T-cell (primary cell): ENCODE measurements around the gene SSTR3. TPM values are rescaled to one million over a fixed set of nuclear protein-coding genes. Genes with fewer than 3 reads are reported as not detected.

Source experiments
- ATAC-seq, 4 experiments: fragments of 200-7000 bp in 3 of 4; fragments of 150-1000 bp in 1 of 4; cut with Tn5 transposase; replicated peaks in 1 of 4; 1 replicate in 3 of 4; 2 replicates in 1 of 4; pipeline ENCODE4 v1.10.0; 2021; ENCODE audit warnings: moderate library complexity in 3 of 4, mild to moderate bottlenecking in 2 of 4, moderate number of reproducible peaks in 1 of 4
- CTCF ChIA-PET, 2 donors: fragments of 300-600 bp; sonication (Branson Sonifier 250); formaldehyde crosslinking; loops; one replicate each; lab custom pipeline; 2022; ENCODE audit warnings: antibody characterized with exemption in 2 of 2; lab: Charles Lee
- POLR2A ChIA-PET, 2 donors: fragments of 300-600 bp; sonication (Branson Sonifier 250); formaldehyde crosslinking; loops; one replicate each; lab custom pipeline; 2022; ENCODE audit warnings: antibody characterized with exemption in 2 of 2; lab: Charles Lee
- DNase-seq, 35 experiments: peaks; one replicate each; pipeline versions ENCODE4 v3.0.0 to v3.0.0-alpha.2; 2013 to 2023
- H3K27ac ChIP-seq: one replicate; pipeline ENCODE4 v1.5.1; 2013; ENCODE audit warnings: low read length
- H3K27me3 ChIP-seq, 2 experiments: replicated peaks in 1 of 2; 1 replicate in 1 of 2; 2 replicates in 1 of 2; pipeline versions ENCODE4 v1.6.1 to v1.7.0; 2013; ENCODE audit warnings: low read length in 1 of 2, mixed read lengths in 1 of 2; ENCODE audit not compliant: control insufficient read depth in 2 of 2, insufficient read depth in 2 of 2; ENCODE audit errors: extremely low read depth in 1 of 2
- H3K36me3 ChIP-seq, 2 donors: 1 replicate in 1 of 2; 2 replicates in 1 of 2; pipeline versions ENCODE4 v1.6.1 to v1.7.0; 2013; ENCODE audit warnings: low read length in 1 of 2; ENCODE audit not compliant: control insufficient read depth in 2 of 2, insufficient read depth in 1 of 2; ENCODE audit errors: extremely low read depth in 1 of 2
- H3K4me1 ChIP-seq, 2 experiments: 1 replicate in 1 of 2; 2 replicates in 1 of 2; pipeline versions ENCODE4 v1.6.1 to v1.7.0; 2013; ENCODE audit warnings: low read length in 2 of 2, mixed read lengths in 1 of 2; ENCODE audit not compliant: insufficient read depth in 2 of 2, control insufficient read depth in 1 of 2; ENCODE audit errors: extremely low read depth in 1 of 2
- H3K4me3 ChIP-seq, 2 donors: 1 replicate in 1 of 2; 2 replicates in 1 of 2; pipeline versions ENCODE4 v1.5.1 to v1.7.0; 2013; ENCODE audit warnings: mild to moderate bottlenecking in 2 of 2, low read length in 1 of 2, moderate library complexity in 1 of 2; ENCODE audit not compliant: control insufficient read depth in 1 of 2; ENCODE audit errors: extremely low read depth in 1 of 2
- H3K9me3 ChIP-seq: 2 replicates; pipeline ENCODE4 v1.7.0; 2013
- H3K27ac Mint-ChIP-seq, 2 donors: one replicate each; pipeline ENCODE4 v1.8.0; 2020 to 2021; ENCODE audit warnings: mild to moderate bottlenecking in 2 of 2, mixed read lengths in 2 of 2
- H3K27me3 Mint-ChIP-seq, 2 donors: one replicate each; pipeline ENCODE4 v1.8.0; 2021 to 2022; ENCODE audit warnings: mixed read lengths in 2 of 2
- H3K36me3 Mint-ChIP-seq: one replicate; pipeline ENCODE4 v1.8.0; 2021; ENCODE audit warnings: mixed read lengths
- H3K4me1 Mint-ChIP-seq, 3 donors: one replicate each; pipeline ENCODE4 v1.8.0; 2020 to 2022; ENCODE audit warnings: mixed read lengths in 3 of 3, mild to moderate bottlenecking in 1 of 3
- H3K4me3 Mint-ChIP-seq, 3 donors: one replicate each; pipeline ENCODE4 v1.8.0; 2020 to 2022; ENCODE audit warnings: mild to moderate bottlenecking in 3 of 3, mixed read lengths in 3 of 3, moderate library complexity in 3 of 3
- H3K9me3 Mint-ChIP-seq, 3 donors: one replicate each; pipeline ENCODE4 v1.8.0; 2020 to 2022; ENCODE audit warnings: mixed read lengths in 3 of 3
- WGBS: methylation state at CpG from one replicate; pipeline ENCODE4 v1.1.5; 2013; ENCODE audit warnings: missing lambda C conversion rate; ENCODE audit not compliant: insufficient coverage; 5-methylcytosine and 5-hydroxymethylcytosine counted together
- total RNA-seq, 35 experiments: library from RNA in 6 of 35; stranded (reverse) in 6 of 35; fragments of 120-200 nt in 1 of 35; gene quantifications; one replicate each; pipeline versions ENCODE4 v1.2.1 to v1.2.4 and lab custom pipeline; 2013 to 2026

The SSTR3 gene
- total RNA-seq, 5 donors from 2014 or later (not counting 1 experiment from before 2014, with no cell fraction given), result 4.6 to 8.7 (median 5.3) TPM

DNA sequence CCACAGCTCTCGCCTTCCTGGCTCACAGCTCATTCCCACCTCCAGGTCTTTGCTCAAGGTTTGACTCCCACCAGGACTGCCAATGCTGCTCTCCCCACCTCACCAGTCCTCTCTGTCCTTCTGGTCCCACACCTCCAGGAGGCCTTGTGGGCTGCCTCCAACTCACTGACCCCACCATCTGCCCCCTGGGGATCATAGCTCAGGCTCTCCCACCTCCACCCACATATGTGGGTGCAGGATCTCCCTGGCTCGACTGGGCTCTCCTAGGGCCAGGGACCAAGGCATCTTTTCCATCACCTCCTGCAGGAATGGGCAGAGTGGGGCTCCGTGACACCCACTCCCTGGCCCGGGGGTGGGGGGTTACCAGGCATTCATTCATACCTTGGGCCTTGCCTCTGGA is 13.8 kb upstream of the SSTR3 start:
- no peaks in the 10 kb centered on the region for H3K27me3 ChIP-seq
- peaks cover 12 to 69% of the 10 kb centered on the region in 2 donors for H3K36me3 ChIP-seq
- Mint-ChIP-seq H3K27ac (peak overlapping the region; percentile 90 to 98), H3K36me3 (peaks cover 43% of the 10 kb centered on the region), H3K27me3 (no peaks in the 10 kb centered on the region), H3K9me3 (peaks cover 0 to 5% (median 0%) of the 10 kb centered on the region in 3 donors), H3K4me1 (peaks cover 89 to 92% (median 90%) of the 10 kb centered on the region in 3 donors), H3K4me3 (peak overlapping the region in 1 of 3 donors; percentile 65)
- CTCF ChIA-PET, result no interaction called here
- H3K27ac ChIP-seq, result peak overlapping the region; percentile 39
- no peak for ATAC-seq
- POLR2A ChIA-PET, result interaction anchor here in 1 of 2 donors (0.6 kb wide), 1 partner anchor 49 kb away, joined by 4 read pairs; no protein-coding TSS in a partner anchor
- H3K9me3 ChIP-seq, result no peaks in the 10 kb centered on the region
- H3K4me3 ChIP-seq, result peak overlapping the region in 1 of 2 donors; percentile 2
- peaks cover 71 to 96% of the 10 kb centered on the region in 2 experiments for H3K4me1 ChIP-seq
- 82% methylated on average over 4 of the region's 4 CpGs for WGBS
- DNase-seq, result no peak

DNA sequence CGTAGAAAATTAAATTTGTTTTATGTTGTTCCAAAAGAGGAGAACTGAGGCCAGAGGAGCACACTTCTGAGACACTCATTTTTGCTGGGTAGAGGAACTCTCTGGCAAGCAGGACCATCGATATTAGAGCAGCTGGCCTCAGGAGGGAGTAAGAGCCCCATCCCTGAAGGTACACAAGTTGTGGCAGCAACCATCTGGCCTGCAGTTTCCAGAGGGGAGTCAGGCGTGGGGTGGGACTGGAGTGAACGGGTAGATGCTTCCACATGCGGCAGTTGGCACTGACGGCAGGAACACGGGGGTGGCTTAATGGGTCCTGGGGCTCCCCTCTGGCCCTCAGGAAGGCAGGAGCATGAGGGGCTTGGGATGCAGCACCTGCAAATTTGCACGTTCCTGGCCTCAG is 13.2 kb upstream of the SSTR3 start:
- POLR2A ChIA-PET, result no interaction called here
- Mint-ChIP-seq H3K27ac (peak overlapping the region; percentile 90 to 98), H3K9me3 (peaks cover 0 to 5% (median 5%) of the 10 kb centered on the region in 3 donors), H3K27me3 (no peaks in the 10 kb centered on the region), H3K4me3 (peak overlapping the region in 1 of 3 donors; percentile 65), H3K4me1 (peaks cover 89 to 92% (median 90%) of the 10 kb centered on the region in 3 donors), H3K36me3 (peaks cover 46% of the 10 kb centered on the region)
- Histone ChIP-seq H3K4me1 (peaks cover 70 to 96% of the 10 kb centered on the region in 2 experiments), H3K36me3 (peaks cover 12 to 63% of the 10 kb centered on the region in 2 donors), H3K9me3 (no peaks in the 10 kb centered on the region), H3K27me3 (no peaks in the 10 kb centered on the region), H3K4me3 (no peak overlapping the region), H3K27ac (peak overlapping the region; percentile 80)
- WGBS, result 73% methylated on average over 7 of the region's 8 CpGs
- DNase-seq, result no peak
- CTCF ChIA-PET, result no interaction called here
- ATAC-seq, result no peak

DNA sequence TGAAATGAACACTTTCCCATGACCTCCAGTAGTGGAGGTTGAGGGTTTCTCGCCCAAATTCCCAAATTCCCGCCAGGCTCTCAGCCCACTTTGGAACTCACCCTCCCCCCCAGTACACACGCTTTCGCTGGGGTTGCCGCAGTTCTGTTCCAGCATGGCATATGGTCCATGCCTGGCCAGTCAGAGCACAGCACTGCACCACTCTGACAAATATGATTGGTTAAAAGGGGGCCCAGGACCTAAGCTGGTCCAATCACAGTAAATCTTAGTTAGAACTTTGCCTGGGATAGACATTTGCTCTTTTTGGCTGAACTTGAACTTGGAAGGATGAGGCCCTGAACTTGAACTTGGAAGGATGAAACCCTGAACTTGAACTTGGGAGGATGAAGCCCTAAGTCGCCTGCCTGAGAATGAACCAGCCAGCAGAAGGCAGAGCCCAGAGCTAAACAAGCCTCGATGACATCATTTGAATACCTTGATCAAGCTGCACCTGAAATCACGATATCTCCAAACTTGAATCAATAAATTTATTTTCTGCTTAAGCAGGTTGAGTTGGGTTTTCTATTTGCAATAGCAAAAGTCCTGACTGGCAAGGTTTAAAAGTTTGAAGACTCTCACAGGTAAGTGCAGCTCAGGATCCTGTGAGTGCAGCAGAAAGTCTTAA is 12.6 kb upstream of the SSTR3 start:
- Histone ChIP-seq H3K9me3 (no peaks in the 10 kb centered on the region), H3K36me3 (peaks cover 12 to 59% of the 10 kb centered on the region in 2 donors), H3K27ac (peak overlapping the region; percentile 80), H3K4me1 (peaks cover 66 to 96% of the 10 kb centered on the region in 2 experiments), H3K27me3 (no peaks in the 10 kb centered on the region), H3K4me3 (no peak overlapping the region)
- Mint-ChIP-seq H3K36me3 (peaks cover 46% of the 10 kb centered on the region), H3K4me3 (peak overlapping the region in 2 of 3 donors; percentile 1 to 65), H3K9me3 (peaks cover 0 to 5% (median 5%) of the 10 kb centered on the region in 3 donors), H3K27ac (peak overlapping the region; percentile 90 to 98), H3K27me3 (no peaks in the 10 kb centered on the region), H3K4me1 (peaks cover 89 to 92% (median 91%) of the 10 kb centered on the region in 3 donors)
- ChIA-PET CTCF (interaction anchor here in 1 of 2 donors (2.7 kb wide), 1 partner anchor 13 kb away, joined by 7 read pairs; no protein-coding TSS in a partner anchor), POLR2A (interaction anchor here in 1 of 2 donors (0.6 kb wide), 1 partner anchor 454 kb away, joined by 3 read pairs; no protein-coding TSS in a partner anchor)
- no peak for DNase-seq
- 0% methylated on average over 1 of the region's 8 CpGs for WGBS
- no peak for ATAC-seq

DNA sequence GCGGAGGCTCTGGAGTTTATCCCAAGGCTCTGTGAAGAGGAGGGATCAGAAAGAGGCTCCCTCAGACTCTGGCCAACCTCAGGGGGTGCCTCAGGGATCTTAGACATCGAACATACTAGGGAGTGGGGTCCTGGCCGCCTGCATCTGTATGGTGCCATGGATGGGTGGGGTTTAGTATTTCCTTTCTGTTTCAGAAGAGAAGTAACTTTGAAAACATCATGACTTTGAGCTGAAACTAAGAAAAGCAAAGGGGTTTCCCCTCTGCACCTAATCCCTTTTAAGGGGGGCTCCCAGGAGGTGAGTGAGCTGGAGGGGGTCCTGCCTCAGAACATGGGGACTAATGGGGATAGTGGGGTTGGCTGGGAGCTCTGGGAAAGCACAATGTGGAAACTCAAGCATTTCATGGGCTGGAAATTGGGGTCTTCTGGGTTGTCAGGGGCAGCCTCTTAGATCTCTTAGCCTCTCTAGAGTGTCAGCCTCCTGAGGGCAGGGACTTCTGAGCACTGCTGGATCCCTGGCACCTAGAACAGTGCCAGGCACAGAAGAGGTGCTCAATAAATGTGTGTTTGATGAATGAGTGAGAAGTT is 11.8 kb upstream of the SSTR3 start:
- H3K4me3 ChIP-seq, result no peak overlapping the region
- no peaks in the 10 kb centered on the region for H3K27me3 ChIP-seq
- H3K4me1 ChIP-seq, result peaks cover 64 to 96% of the 10 kb centered on the region in 2 experiments
- peaks cover 12 to 51% of the 10 kb centered on the region in 2 donors for H3K36me3 ChIP-seq
- WGBS, result 83% methylated on average over 1 of the region's 3 CpGs
- Mint-ChIP-seq H3K27me3 (no peaks in the 10 kb centered on the region), H3K4me1 (peaks cover 89 to 92% (median 91%) of the 10 kb centered on the region in 3 donors), H3K4me3 (peak overlapping the region; percentile 14 to 65 (median 45)), H3K27ac (peak overlapping the region; percentile 90 to 98), H3K9me3 (peaks cover 0 to 5% (median 5%) of the 10 kb centered on the region in 3 donors), H3K36me3 (peaks cover 46% of the 10 kb centered on the region)
- POLR2A ChIA-PET, result no interaction called here
- DNase-seq, result peak in 1 of 35 experiments; percentile 56
- CTCF ChIA-PET, result interaction anchor here in 1 of 2 donors (2.7 kb wide), 1 partner anchor 14 kb away, joined by 7 read pairs; no protein-coding TSS in a partner anchor
- H3K9me3 ChIP-seq, result no peaks in the 10 kb centered on the region
- peak overlapping the region; percentile 80 for H3K27ac ChIP-seq
- ATAC-seq, result peak; percentile 33 to 39 (median 36)

DNA sequence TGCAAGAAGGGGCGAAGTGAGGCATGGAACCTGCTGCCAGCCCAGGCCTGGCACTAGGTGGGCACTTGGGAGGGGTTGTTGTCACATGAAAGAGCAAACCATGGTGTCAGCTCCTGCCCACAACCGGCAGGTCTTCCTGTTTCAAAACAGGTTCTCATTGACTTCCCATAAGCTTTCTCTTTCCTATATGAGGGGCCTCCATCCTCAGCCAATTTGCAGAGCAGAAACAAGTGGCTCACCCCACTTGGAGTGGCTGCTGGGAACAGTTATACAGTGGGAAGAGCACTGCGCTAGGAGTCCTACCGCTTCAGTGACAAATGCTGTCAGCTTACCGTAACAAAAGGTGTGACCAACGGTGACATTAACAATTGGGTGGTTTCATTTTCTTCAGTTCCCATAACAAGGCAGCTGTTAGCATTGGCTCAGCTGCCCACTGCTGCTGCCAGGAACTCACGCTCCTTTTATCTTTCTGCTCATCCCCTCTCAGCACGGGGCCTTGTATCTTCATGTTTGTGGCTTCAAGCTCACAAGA is 10.2 kb upstream of the SSTR3 start:
- peak overlapping the region; percentile 90 to 98 for H3K27ac Mint-ChIP-seq
- Histone ChIP-seq H3K36me3 (peaks cover 12 to 35% of the 10 kb centered on the region in 2 donors), H3K27me3 (no peaks in the 10 kb centered on the region), H3K27ac (peak overlapping the region; percentile 80), H3K9me3 (no peaks in the 10 kb centered on the region), H3K4me1 (peaks cover 61 to 96% of the 10 kb centered on the region in 2 experiments), H3K4me3 (no peak overlapping the region)
- H3K4me3 Mint-ChIP-seq, result peak overlapping the region; percentile 56 to 68 (median 65)
- peaks cover 0 to 5% (median 5%) of the 10 kb centered on the region in 3 donors for H3K9me3 Mint-ChIP-seq
- H3K27me3 Mint-ChIP-seq, result no peaks in the 10 kb centered on the region
- ChIA-PET POLR2A (no interaction called here), CTCF (interaction anchor here in 1 of 2 donors (0.6 to 2.7 kb wide), 5 partner anchors 16 to 62 kb away, joined by 3 to 7 read pairs (median 3); no protein-coding TSS in a partner anchor)
- ATAC-seq (peak; percentile 14 to 39 (median 33)), DNase-seq (peak in 26 of 35 experiments; percentile 40 to 70 (median 56))
- WGBS, result 6% methylated on average over 8 of the region's 8 CpGs
- peaks cover 38% of the 10 kb centered on the region for H3K36me3 Mint-ChIP-seq
- peaks cover 91 to 92% (median 92%) of the 10 kb centered on the region in 3 donors for H3K4me1 Mint-ChIP-seq
